Parathyroid adenoma (tissue), 2 donors: ENCODE data around the gene PIP4K2A.

Experiments
- H2AFZ ChIP-seq: fragments of 300-600 bp; sonication (generic); one replicate; pipeline ENCODE4 v1.7.0; 2017; ENCODE audit warnings: antibody characterized with exemption, mild to moderate bottlenecking
- H3K27ac ChIP-seq: fragments of 300-600 bp; sonication (generic); one replicate; pipeline ENCODE4 v1.7.0; 2017
- H3K27me3 ChIP-seq: fragments of 300-600 bp; sonication (generic); one replicate; pipeline ENCODE4 v1.7.0; 2017; ENCODE audit warnings: low read length; ENCODE audit not compliant: control insufficient read depth, insufficient read depth
- H3K36me3 ChIP-seq: fragments of 300-600 bp; sonication (generic); one replicate; pipeline ENCODE4 v1.7.0; 2017; ENCODE audit warnings: low read length; ENCODE audit not compliant: control insufficient read depth, insufficient read depth
- H3K4me1 ChIP-seq: fragments of 300-600 bp; sonication (generic); one replicate; pipeline ENCODE4 v1.7.0; 2017; ENCODE audit warnings: control low read depth
- H3K4me2 ChIP-seq: fragments of 300-600 bp; sonication (generic); one replicate; pipeline ENCODE4 v1.7.0; 2017; ENCODE audit warnings: low read length
- H3K4me3 ChIP-seq: fragments of 300-600 bp; sonication (generic); one replicate; pipeline ENCODE4 v1.7.0; 2017; ENCODE audit warnings: low read depth, low read length
- H3K79me2 ChIP-seq: fragments of 300-600 bp; sonication (generic); one replicate; pipeline ENCODE4 v1.7.0; 2017; ENCODE audit warnings: control low read depth
- H3K9ac ChIP-seq: fragments of 300-600 bp; sonication (generic); one replicate; pipeline ENCODE4 v1.7.0; 2017; ENCODE audit warnings: mild to moderate bottlenecking
- H3K9me3 ChIP-seq: fragments of 300-600 bp; sonication (generic); one replicate; pipeline ENCODE4 v1.7.0; 2017; ENCODE audit warnings: low read length; ENCODE audit not compliant: control insufficient read depth
- CTCF ChIP-seq: fragments of 300-600 bp; sonication (generic); IDR thresholded peaks from one replicate; pipeline ENCODE4 v1.7.0; 2017; ENCODE audit warnings: antibody characterized with exemption, mild to moderate bottlenecking
- donor health status: primary hyperparathyroidism.

PIP4K2A gene

DNA sequence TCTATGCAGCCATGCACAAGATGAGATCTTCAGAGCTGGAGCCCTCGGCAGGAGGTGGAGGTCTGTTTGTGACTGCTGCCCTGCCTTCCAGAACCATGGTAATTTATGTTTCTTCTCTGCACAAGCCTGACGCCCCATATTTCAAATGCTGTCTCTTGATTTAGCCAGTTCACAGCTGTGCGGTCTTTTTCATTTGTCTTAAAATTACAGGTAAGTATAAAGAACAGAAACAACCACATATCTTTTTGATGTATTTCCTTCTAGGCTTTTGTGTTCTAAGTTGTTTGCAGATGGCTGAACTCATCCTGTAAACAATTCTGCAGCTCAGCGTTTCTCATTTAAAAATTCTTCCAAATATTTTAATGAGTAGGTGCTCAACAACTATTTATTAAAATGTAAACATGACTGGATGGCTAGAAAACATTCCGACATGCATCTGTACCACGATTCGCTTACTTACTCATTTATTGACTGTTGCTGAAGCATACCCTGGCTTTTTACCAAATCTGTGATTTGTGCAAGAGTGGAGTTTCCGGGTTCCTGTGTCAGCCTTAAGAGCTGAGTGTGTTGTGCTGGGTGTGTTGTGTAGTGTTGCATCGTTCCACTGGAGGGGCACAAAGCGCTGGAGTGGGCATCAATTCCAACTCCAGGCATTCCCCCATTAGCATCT is 58.9 kb downstream of the PIP4K2A start:
- no peaks in the 10 kb centered on the region for H3K9me3 ChIP-seq
- H3K36me3 ChIP-seq = no peaks in the 10 kb centered on the region
- H2AFZ ChIP-seq = no peak overlapping the region
- H3K4me3 ChIP-seq = no peak overlapping the region
- no peak overlapping the region for H3K9ac ChIP-seq
- TF ChIP-seq CTCF = no peak
- no peak overlapping the region for H3K27ac ChIP-seq
- H3K27me3 ChIP-seq = no peaks in the 10 kb centered on the region
- H3K79me2 ChIP-seq = no peaks in the 10 kb centered on the region
- H3K4me1 ChIP-seq = no peaks in the 10 kb centered on the region
- H3K4me2 ChIP-seq = no peak overlapping the region

DNA sequence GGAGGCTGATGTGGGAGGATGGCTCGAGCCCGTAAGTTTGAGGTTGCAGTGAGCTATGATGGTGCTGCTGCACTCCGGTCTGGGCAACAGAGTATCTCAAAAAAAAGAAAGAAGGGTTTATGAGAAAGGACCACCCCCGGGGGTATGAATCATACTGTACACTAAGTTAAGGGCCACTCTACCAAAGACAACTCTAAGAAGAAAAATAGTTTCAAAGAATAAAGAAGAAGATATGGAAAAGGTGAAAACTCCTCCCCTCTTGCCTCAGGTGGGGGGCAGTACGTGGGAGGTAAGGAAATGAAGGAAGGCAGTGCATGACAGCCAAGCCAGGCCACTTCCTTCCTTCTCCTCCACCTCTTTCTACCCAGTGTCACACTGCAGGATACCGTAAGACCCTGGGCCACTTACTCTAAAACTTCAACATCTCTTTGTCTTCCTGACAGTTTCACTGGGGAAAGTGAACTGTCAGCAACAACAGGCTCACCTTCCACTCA is 61.3 kb downstream of the PIP4K2A start:
- H3K27me3 ChIP-seq = no peaks in the 10 kb centered on the region
- no peaks in the 10 kb centered on the region for H3K79me2 ChIP-seq
- no peak overlapping the region for H3K27ac ChIP-seq
- no peak overlapping the region for H3K4me3 ChIP-seq
- H3K4me2 ChIP-seq = no peak overlapping the region
- TF ChIP-seq CTCF = no peak
- H3K9me3 ChIP-seq = no peaks in the 10 kb centered on the region
- no peaks in the 10 kb centered on the region for H3K36me3 ChIP-seq
- no peaks in the 10 kb centered on the region for H3K4me1 ChIP-seq
- no peak overlapping the region for H3K9ac ChIP-seq
- no peak overlapping the region for H2AFZ ChIP-seq

DNA sequence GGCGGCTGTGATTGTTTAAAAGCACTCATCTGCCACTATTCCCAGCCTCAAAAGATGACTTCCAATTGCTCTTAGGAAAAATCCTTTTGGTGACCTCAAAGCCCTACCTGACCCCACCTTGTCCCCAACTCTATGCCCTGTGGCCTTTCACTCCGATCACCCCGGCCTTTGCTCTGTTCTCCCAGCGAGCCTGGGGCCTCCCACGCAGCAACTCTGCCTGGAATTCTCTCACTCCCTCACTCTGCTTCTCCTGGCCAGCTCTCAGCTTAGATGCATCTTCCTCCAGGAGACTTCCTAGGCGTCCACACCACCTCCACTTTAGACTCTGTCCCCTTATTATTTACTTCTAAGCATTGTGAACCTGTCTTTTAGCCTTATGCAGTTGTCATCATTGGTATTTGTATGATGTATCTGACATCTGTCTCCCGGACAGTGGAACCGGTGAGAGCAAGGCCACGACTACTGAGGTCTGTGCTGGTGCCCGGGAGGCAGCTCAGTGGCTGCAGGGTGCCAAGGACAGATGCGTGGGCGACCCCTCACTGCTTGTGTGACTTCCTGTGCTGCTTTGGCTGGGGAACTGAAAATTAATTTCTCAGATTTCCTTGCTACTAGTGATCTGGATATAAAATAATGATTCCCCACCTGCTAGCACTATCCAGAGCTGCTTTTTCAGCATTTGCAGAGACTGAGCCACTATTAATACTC is 63.0 kb downstream of the PIP4K2A start:
- TF ChIP-seq CTCF = no peak
- Histone ChIP-seq H3K4me1 (no peaks in the 10 kb centered on the region), H3K27ac (no peak overlapping the region), H2AFZ (no peak overlapping the region), H3K4me3 (no peak overlapping the region), H3K36me3 (no peaks in the 10 kb centered on the region), H3K4me2 (no peak overlapping the region), H3K9ac (no peak overlapping the region), H3K9me3 (no peaks in the 10 kb centered on the region), H3K27me3 (no peaks in the 10 kb centered on the region), H3K79me2 (no peaks in the 10 kb centered on the region)

- Histone ChIP-seq H2AFZ (no peak overlapping the region), H3K27me3 (no peaks in the 10 kb centered on the region), H3K4me1 (no peaks in the 10 kb centered on the region), H3K9me3 (no peaks in the 10 kb centered on the region), H3K27ac (no peak overlapping the region), H3K9ac (no peak overlapping the region), H3K79me2 (no peaks in the 10 kb centered on the region), H3K4me2 (no peak overlapping the region), H3K36me3 (no peaks in the 10 kb centered on the region), H3K4me3 (no peak overlapping the region)
- TF ChIP-seq CTCF = no peak
Measured at GRCh38 chr10:22649994-22650393, 64.4 kb downstream of the PIP4K2A start.
